Thymus (tissue), 11 donors: ENCODE measurements around the gene LMTK2. TPM values are rescaled to one million over a fixed set of nuclear protein-coding genes. Genes with fewer than 3 reads are reported as not detected.

ENCODE experiments used
- DNase-seq, 9 donors: peaks; one replicate each; pipeline ENCODE4 v3.0.0-alpha.2; 2013; ENCODE audit warnings: low spot score in 9 of 9, low read depth in 6 of 9, missing footprints in 1 of 9
- H3K27ac ChIP-seq, 2 donors: one replicate each; pipeline ENCODE4 v1.5.1; 2013; ENCODE audit warnings: control low read depth in 1 of 2, low read depth in 1 of 2, low read length in 1 of 2, mild to moderate bottlenecking in 1 of 2, moderate library complexity in 1 of 2
- H3K27me3 ChIP-seq, 2 donors: one replicate each; pipeline ENCODE4 v1.5.1; 2013; ENCODE audit warnings: low read length in 1 of 2; ENCODE audit not compliant: control insufficient read depth in 2 of 2, insufficient read depth in 1 of 2
- H3K36me3 ChIP-seq, 2 donors: one replicate each; pipeline ENCODE4 v1.5.1; 2013; ENCODE audit warnings: low read length in 1 of 2, mild to moderate bottlenecking in 1 of 2, moderate library complexity in 1 of 2; ENCODE audit not compliant: control insufficient read depth in 2 of 2, insufficient read depth in 2 of 2
- H3K4me1 ChIP-seq, 2 donors: one replicate each; pipeline ENCODE4 v1.5.1; 2013; ENCODE audit warnings: low read length in 2 of 2; ENCODE audit not compliant: control insufficient read depth in 2 of 2, insufficient read depth in 2 of 2
- H3K4me3 ChIP-seq, 2 donors: one replicate each; pipeline ENCODE4 v1.5.1; 2013; ENCODE audit warnings: low read length in 2 of 2, control low read depth in 1 of 2, mild to moderate bottlenecking in 1 of 2
- H3K9me3 ChIP-seq, 2 donors: one replicate each; pipeline ENCODE4 v1.5.1; 2013; ENCODE audit warnings: low read length in 1 of 2, mild to moderate bottlenecking in 1 of 2; ENCODE audit not compliant: control insufficient read depth in 2 of 2, insufficient read depth in 1 of 2
- WGBS: extraction: QIAGEN DNeasy Blood & Tissue Kit; methylation state at CpG from one replicate; pipeline ENCODE4 v1.1.7; 2013; 5-methylcytosine and 5-hydroxymethylcytosine counted together
- polyA plus RNA-seq: library from polyadenylated mRNA; stranded (reverse); fragments of 200-250 nt; gene quantifications from one replicate; pipeline ENCODE4 v1.2.3, GENCODE V29; 2013
- total RNA-seq: library from RNA; stranded (reverse); fragments of 120-200 nt; gene quantifications from one replicate; pipeline ENCODE4 v1.2.4, GENCODE V29; 2013
- donor health status: healthy.

The LMTK2 gene
- total and polyA plus RNA-seq, 2 donors, result 4.4 to 5.4 TPM

DNA sequence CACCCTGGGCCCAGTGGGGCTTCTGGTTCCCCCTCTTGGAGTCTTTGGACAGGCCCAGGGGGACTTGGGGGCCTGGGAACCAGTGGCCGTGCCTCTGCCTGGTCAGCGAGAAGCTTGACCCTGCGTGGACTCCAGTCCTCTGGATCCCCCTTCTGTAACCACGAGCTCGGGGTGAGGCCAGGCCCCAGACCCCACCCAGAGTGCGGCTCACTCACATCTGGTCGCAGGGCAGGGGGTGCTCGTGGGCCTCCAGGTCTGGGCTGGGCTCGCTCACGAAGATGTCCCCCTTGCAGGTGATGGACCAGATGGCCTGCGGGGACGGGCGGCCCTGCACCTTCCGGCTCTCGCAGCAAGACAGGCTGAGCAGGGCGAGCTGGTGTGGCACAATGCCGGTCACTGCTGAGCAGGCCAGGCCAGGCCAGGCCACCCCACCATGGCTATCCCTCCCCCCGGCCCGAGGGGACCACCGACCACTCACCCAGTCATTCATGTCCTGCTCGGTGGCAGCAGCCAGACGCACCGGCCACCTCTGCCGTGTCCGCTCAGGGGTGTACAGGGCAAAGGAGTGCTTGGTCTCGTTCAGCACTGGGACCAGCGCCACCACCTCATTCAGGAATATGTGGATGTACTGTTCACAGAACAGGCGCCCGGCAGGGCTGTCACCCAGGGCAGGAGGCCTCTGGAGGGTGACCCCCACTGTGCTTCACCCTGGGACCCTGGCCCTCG is 124.2 kb downstream of the LMTK2 start:
- no peak for DNase-seq
- Histone ChIP-seq H3K27ac (no peak overlapping the region), H3K36me3 (peaks cover 10 to 57% of the 10 kb centered on the region in 2 donors), H3K4me1 (no peaks in the 10 kb centered on the region), H3K4me3 (no peak overlapping the region), H3K9me3 (no peaks in the 10 kb centered on the region), H3K27me3 (no peaks in the 10 kb centered on the region)
- WGBS, result 98% methylated on average over 30 of the region's 30 CpGs

- Histone ChIP-seq H3K4me1 (no peaks in the 10 kb centered on the region), H3K9me3 (no peaks in the 10 kb centered on the region), H3K27me3 (no peaks in the 10 kb centered on the region), H3K27ac (no peak overlapping the region), H3K36me3 (peaks cover 9 to 58% of the 10 kb centered on the region in 2 donors), H3K4me3 (no peak overlapping the region)
- WGBS, result over 99% methylated on average over 25 of the region's 25 CpGs
- no peak for DNase-seq
Observed at GRCh38 chr7:98231493-98232262, 125.0 kb downstream of the LMTK2 start.

DNA sequence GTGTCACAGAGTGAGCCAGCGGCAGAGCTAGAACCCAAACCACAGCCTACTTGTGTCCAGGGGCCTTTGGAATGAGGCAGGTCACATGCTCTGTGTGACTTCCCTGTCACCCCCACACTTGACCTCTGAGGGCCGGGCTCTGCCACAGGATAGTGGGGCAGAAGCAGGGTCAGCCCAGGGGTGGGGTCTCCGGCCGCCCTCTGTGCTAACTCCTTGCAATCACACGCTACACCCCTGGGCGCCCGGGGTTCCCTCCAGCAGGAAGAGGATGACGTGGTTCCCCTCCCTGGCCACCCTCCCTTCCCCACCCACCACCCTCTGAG is 125.6 kb downstream of the LMTK2 start:
- H3K9me3 ChIP-seq, result no peaks in the 10 kb centered on the region
- H3K27me3 ChIP-seq, result no peaks in the 10 kb centered on the region
- H3K36me3 ChIP-seq, result peaks cover 9 to 64% of the 10 kb centered on the region in 2 donors
- DNase-seq, result no peak
- WGBS, result 96% methylated on average over 8 of the region's 8 CpGs
- no peak overlapping the region for H3K27ac ChIP-seq
- no peaks in the 10 kb centered on the region for H3K4me1 ChIP-seq
- no peak overlapping the region for H3K4me3 ChIP-seq

DNA sequence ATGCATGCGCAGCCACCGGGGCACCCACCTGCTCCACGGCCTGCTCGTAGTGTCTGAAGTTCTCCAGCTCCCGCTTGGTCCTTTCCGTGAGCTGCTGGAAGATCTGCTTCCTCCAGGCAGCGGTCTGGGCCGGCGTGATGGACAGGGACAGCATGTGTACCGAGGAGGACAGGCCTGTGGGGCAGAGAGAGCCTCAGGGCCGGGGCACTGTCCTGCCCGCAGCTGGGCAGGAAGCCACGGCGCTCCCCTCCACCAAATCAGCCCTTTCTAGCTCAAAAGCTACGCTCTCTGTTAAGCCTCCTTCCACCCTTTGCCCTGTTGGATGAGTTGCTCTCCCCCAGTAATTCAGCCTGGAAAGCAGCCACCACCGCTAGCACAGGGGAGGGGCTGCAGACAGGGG is 126.1 kb downstream of the LMTK2 start:
- no peaks in the 10 kb centered on the region for H3K27me3 ChIP-seq
- no peaks in the 10 kb centered on the region for H3K4me1 ChIP-seq
- H3K9me3 ChIP-seq, result no peaks in the 10 kb centered on the region
- H3K27ac ChIP-seq, result no peak overlapping the region
- no peak for DNase-seq
- WGBS, result 98% methylated on average over 16 of the region's 16 CpGs
- no peak overlapping the region for H3K4me3 ChIP-seq
- peaks cover 9 to 63% of the 10 kb centered on the region in 2 donors for H3K36me3 ChIP-seq

DNA sequence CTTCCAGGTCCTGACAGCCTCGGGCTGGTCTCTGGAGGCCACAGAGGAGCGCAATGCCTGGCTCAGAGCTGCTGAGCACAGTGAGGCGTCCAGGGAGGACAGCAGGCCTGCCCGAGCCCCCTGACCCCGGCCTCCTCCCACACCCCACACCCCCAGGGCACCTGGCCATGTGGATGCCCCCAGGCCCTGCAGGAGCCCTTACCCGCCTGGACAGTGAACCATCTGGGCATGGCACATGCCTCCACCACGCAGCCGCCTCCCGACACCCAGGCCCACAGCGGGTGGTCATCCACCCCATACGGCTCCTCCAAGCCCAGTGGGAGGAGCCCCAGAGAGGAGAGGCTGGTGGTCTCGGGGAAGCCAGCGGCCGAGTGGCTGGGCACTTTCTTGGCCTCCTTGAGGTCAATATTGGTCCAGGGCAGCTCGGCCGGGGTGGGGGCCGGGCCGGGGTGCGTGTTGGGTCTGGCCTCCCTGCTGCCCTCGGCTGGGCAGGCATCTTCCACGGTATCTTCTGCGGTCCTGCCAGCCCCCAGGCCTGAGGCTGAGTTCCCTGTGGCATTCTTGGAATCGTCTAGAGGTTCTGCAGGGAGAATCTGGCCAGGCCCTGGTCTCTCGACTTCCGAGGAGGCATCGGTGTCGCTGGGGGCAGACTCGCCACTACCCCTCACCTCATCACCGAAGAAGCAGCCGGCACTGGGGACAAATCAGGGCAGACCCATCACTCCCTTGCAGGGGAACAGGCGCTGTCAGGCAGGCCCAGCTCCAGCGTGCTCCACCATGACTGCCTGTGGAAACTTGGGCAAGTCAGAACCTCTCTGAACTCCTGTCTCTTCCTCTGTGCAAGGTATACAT is 126.8 kb downstream of the LMTK2 start:
- Histone ChIP-seq H3K27ac (no peak overlapping the region), H3K4me3 (no peak overlapping the region), H3K4me1 (no peaks in the 10 kb centered on the region), H3K36me3 (peaks cover 12 to 63% of the 10 kb centered on the region in 2 donors), H3K9me3 (no peaks in the 10 kb centered on the region), H3K27me3 (no peaks in the 10 kb centered on the region)
- WGBS, result 98% methylated on average over 32 of the region's 32 CpGs
- no peak for DNase-seq

GRCh38 chr7:98234429-98235147 is 127.9 kb downstream of the LMTK2 start:
- 99% methylated on average over 10 of the region's 10 CpGs for WGBS
- Histone ChIP-seq H3K4me1 (no peaks in the 10 kb centered on the region), H3K27ac (no peak overlapping the region), H3K27me3 (no peaks in the 10 kb centered on the region), H3K9me3 (no peaks in the 10 kb centered on the region), H3K36me3 (peaks cover 16 to 63% of the 10 kb centered on the region in 2 donors), H3K4me3 (no peak overlapping the region)
- no peak for DNase-seq

DNA sequence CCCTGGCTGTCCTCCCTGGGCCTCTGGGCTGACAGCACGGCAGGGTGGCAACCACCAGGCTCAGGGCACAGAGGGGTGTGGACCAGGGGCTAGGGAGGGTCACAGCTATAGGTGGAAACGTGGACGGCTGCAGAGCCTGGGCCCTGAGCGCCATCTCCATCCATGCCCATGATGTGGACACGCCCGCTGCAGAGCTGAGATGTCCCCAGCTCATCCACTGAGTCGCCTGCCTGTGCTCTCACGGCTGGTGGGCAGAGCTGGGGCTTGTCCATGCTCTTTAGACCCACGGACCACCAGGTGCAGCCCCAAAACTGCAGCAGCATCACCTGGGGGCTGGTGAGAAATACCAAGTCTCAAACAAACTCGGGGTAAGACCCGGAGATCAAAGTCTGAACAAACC is 129.2 kb downstream of the LMTK2 start:
- no peak overlapping the region for H3K4me3 ChIP-seq
- no peaks in the 10 kb centered on the region for H3K27me3 ChIP-seq
- H3K36me3 ChIP-seq, result peaks cover 15 to 65% of the 10 kb centered on the region in 2 donors
- no peaks in the 10 kb centered on the region for H3K9me3 ChIP-seq
- 97% methylated on average over 11 of the region's 11 CpGs for WGBS
- H3K27ac ChIP-seq, result no peak overlapping the region
- no peaks in the 10 kb centered on the region for H3K4me1 ChIP-seq
- no peak for DNase-seq

DNA sequence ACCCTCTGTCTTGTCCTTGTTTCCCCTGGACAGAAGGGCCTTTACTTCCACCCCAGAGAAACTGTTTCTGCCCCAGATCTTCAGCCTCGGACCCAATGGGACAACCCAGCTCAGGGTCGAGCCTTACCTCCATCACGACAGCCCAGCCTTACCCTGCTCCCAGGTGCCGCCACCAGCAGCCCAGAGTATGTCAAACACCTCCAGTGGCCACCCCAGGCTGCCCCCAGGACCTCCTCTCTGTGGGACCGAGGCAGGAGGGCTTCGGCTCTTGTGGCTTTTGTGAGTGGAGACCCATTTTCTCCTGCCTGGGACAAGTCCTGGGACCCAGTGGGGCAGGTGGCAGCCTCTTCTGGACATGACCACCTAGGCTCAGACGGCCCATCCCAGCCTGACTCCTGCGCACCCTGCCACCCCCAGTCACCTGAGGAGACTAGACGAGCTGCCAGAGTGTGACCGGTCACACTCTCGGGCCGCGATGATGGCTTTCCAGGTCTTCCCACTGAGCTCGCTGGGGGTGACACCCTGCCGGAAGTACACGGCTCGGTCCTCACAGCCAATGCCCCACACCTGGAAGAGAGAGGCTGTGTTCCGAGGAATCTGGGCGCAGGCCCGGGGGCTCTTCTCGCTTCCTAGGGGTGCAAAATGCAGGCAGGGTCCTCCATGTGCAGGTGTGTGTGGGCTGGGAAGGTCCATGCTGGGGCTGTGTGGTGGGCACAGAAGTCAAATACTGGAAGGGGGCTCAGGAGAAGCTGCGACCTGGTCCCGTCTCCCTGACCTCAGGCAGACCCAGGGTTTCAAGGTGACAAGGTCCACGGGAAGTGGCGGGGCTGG is 129.9 kb downstream of the LMTK2 start:
- Histone ChIP-seq H3K27me3 (no peaks in the 10 kb centered on the region), H3K4me1 (no peaks in the 10 kb centered on the region), H3K9me3 (no peaks in the 10 kb centered on the region), H3K27ac (no peak overlapping the region), H3K36me3 (peaks cover 20 to 67% of the 10 kb centered on the region in 2 donors), H3K4me3 (no peak overlapping the region)
- DNase-seq, result no peak
- 96% methylated on average over 25 of the region's 25 CpGs for WGBS
